Measurements from ENCODE around the gene PIK3R6. TPM values are rescaled to one million over a fixed set of nuclear protein-coding genes. Genes with fewer than 3 reads are reported as not detected.
A peak's percentile ranks its signal among the peaks of the same experiment; 100 is the strongest.

The PIK3R6 gene
- total RNA-seq, 4 donors from 2014 or later: 1.5 to 2.2 (median 2.0) TPM

DNA sequence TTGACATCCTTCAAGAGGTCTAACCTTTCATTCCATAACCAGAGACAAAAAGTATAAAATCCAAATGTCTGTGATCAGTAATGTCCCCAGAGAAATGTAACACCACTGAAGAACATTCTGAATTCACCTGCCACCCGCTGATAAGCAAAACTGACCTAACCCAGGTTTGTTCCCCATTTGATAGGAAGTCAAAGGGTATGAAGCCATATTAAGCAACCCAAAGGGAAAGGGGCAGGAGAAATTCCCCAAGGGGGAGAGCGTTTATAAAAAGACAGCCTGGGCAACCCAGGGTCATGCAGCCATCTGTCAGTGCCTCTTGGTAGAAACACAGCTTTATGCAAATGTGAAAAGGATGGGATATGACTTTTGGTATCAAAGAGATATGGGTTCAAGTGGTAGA lies 30.7 kb upstream of the PIK3R6 start:
- Histone ChIP-seq H3K27me3 (peaks cover 50% of the 10 kb centered on the region), H3K9me3 (no peaks in the 10 kb centered on the region), H3K27ac (no peak overlapping the region), H3K4me3 (no peak overlapping the region), H3K36me3 (no peaks in the 10 kb centered on the region), H3K4me1 (peaks cover 0 to 12% (median 0%) of the 10 kb centered on the region in 3 donors)
- WGBS, 2 donors (ENCODE audit: low coverage in 1 of 2): 40% methylated on average over 2 of the region's 2 CpGs; no CpG with 5 or more reads in 1 of the 2 donors
- no peak for TF ChIP-seq POLR2AphosphoS5 (IDR thresholded peaks at IDR 0.05)
- TF ChIP-seq, protein P1, sequence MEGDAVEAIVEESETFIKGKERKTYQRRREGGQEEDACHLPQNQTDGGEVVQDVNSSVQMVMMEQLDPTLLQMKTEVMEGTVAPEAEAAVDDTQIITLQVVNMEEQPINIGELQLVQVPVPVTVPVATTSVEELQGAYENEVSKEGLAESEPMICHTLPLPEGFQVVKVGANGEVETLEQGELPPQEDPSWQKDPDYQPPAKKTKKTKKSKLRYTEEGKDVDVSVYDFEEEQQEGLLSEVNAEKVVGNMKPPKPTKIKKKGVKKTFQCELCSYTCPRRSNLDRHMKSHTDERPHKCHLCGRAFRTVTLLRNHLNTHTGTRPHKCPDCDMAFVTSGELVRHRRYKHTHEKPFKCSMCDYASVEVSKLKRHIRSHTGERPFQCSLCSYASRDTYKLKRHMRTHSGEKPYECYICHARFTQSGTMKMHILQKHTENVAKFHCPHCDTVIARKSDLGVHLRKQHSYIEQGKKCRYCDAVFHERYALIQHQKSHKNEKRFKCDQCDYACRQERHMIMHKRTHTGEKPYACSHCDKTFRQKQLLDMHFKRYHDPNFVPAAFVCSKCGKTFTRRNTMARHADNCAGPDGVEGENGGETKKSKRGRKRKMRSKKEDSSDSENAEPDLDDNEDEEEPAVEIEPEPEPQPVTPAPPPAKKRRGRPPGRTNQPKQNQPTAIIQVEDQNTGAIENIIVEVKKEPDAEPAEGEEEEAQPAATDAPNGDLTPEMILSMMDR (IDR thresholded peaks at IDR 0.05): no peak
- no peak for TF ChIP-seq EP300 (IDR thresholded peaks at IDR 0.05)
- no peak for TF ChIP-seq POLR2A (IDR thresholded peaks at IDR 0.05)
- ATAC-seq: no peak

DNA sequence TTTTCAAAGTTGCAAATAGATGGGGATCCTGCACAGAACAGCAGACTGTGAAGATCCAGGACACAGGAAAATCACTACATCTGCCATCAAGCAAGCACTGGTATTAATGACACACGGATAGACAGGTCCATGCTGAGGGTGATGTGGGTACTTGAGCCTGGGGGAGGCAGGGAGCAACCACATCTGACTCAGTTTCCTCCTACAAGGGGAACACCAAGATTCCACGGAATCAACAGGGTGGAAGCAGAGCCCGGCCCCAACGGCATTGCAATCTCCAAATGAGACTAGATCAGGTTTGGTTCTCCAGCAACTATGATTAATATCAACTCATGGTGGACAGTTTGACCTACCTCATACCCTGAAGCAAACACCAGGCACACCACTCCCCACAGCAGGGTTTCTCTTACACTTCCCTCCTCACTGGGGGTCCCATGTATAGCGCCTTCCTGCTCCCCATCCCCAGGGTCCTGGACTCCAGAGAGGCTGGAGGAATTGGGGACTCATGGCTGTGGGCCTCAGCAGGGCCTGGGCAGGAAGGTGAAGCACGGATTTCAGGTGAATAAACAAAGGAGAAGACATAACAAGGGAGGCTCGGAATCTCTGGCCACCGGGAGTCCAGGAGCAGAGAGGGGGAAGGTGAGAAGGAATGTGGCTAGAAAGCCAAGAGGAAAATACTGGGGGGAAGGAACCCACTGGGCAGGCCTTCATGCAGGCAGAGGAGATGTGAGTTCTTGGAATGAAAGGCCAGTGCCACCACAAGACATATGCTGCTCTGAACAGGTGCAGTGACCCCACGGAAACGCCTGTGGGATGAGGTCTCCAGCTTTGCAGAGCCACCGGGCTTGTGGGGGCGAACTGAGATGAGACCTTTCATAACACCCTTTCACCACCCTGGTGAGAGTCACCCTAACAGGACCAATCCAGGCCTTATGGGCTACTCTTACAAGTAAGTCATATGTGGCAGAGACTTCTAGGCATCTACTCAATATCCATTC lies 29.5 kb upstream of the PIK3R6 start:
- no peaks in the 10 kb centered on the region for H3K36me3 ChIP-seq
- H3K4me3 ChIP-seq: no peak overlapping the region
- peaks cover 43% of the 10 kb centered on the region for H3K27me3 ChIP-seq
- H3K9me3 ChIP-seq: no peaks in the 10 kb centered on the region
- no peak for ATAC-seq
- TF ChIP-seq POLR2AphosphoS5 (IDR thresholded peaks at IDR 0.05): no peak
- TF ChIP-seq, protein P1 (IDR thresholded peaks at IDR 0.05): no peak
- TF ChIP-seq POLR2A (IDR thresholded peaks at IDR 0.05): no peak
- no peak for TF ChIP-seq EP300 (IDR thresholded peaks at IDR 0.05)
- WGBS, 2 donors (ENCODE audit: low coverage in 1 of 2): 40 to 60% methylated on average over 4 of the region's 12 CpGs
- H3K27ac ChIP-seq: no peak overlapping the region
- H3K4me1 ChIP-seq: peaks cover 0 to 12% (median 0%) of the 10 kb centered on the region in 3 donors

DNA sequence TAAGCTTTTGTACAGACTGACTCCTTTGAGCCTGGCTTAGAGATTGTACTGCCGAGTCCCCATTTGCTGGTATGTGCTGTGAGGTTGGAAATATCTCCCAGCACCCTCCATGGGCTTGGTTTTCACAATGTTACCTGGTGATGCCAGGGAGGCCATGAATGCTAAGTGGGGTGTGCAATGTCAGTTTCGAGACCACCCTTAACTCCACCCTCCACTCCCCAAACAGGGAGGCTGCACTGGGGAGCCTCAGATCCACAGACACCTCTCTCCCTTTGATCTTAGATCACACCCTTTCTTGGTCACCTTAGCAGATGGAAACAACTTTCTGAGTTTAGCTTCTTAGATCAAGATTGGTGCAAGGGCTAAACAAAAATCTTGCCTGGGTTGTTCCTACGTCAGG lies 28.6 kb upstream of the PIK3R6 start:
- no peak for ATAC-seq
- H3K9me3 ChIP-seq: no peaks in the 10 kb centered on the region
- TF ChIP-seq, protein P1 (IDR thresholded peaks at IDR 0.05): no peak
- TF ChIP-seq POLR2AphosphoS5 (IDR thresholded peaks at IDR 0.05): no peak
- no peak for TF ChIP-seq EP300 (IDR thresholded peaks at IDR 0.05)
- TF ChIP-seq POLR2A (IDR thresholded peaks at IDR 0.05): no peak
- H3K4me3 ChIP-seq: no peak overlapping the region
- H3K36me3 ChIP-seq: no peaks in the 10 kb centered on the region
- H3K27ac ChIP-seq: no peak overlapping the region
- H3K4me1 ChIP-seq: peaks cover 0 to 12% (median 0%) of the 10 kb centered on the region in 3 donors
- peaks cover 41% of the 10 kb centered on the region for H3K27me3 ChIP-seq
- 62 to 83% methylated on average over 1 to 2 of the region's 3 CpGs for WGBS, 2 donors (ENCODE audit: low coverage in 1 of 2)

DNA sequence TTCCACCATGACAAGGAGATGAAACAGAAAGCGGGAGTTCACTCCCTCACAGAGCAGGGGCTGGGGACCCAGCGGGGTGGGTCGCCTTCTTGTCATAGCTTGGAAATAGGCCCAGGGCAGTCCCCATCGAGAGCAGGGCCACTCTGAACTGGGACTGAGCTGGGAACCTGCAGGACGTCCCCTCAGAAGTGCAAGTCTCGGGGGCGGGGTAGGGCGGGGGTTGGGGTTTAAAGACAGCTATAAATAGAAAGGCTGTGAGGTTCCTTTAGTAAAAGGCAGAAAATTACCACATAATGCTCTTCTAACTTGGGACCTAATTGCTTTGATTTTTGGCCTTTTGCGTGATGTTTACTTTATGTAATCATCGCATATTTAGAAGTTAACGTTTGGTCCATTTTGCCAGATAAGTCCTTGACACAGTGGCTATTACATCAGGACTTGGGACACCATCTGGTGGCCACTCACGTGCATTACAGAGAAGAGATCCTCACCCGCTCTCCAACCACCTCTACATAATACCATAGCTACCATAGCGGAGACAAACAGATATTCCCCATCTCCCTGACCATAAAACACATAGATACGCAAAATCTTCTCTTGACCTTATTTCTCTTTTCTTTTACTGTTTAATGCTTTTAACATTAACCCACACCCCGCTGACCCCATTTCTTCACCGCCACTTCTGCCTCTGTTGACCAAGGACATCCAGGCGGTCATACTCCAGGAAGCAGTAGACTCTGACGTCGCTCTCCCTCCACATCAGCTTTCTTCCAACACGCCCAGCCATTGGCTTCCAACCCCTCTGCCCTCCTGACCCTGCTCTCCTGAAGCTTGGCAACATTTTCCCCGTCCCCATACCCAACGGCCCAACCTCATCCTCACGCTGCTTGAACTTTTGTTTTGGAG lies 27.5 kb upstream of the PIK3R6 start:
- peaks cover 0 to 12% (median 0%) of the 10 kb centered on the region in 3 donors for H3K4me1 ChIP-seq
- TF ChIP-seq EP300 (IDR thresholded peaks at IDR 0.05): no peak
- TF ChIP-seq, protein P1 (IDR thresholded peaks at IDR 0.05): peak in 3 of 4 experiments; percentile 61 to 73 (median 68)
- H3K27me3 ChIP-seq: peaks cover 32% of the 10 kb centered on the region
- peak; percentile 72 for ATAC-seq
- no peaks in the 10 kb centered on the region for H3K36me3 ChIP-seq
- peak overlapping the region in 1 of 2 donors; percentile 12 for H3K4me3 ChIP-seq
- no peaks in the 10 kb centered on the region for H3K9me3 ChIP-seq
- H3K27ac ChIP-seq: no peak overlapping the region
- 40 to 43% methylated on average over 15 to 18 of the region's 24 CpGs for WGBS, 2 donors (ENCODE audit: low coverage in 1 of 2)

Data from gastroesophageal sphincter (tissue), 4 donors.